GM12873 (cell line): Measurements from ENCODE around the gene WNT4.

ENCODE experiments used
- TF ChIP-seq, protein P1 (sequence below): IDR thresholded peaks from 2 replicates; pipeline ENCODE4 v1.5.1; 2012; ENCODE audit warnings: low read depth, mild to moderate bottlenecking, moderate library complexity, low read length, control low read depth; ENCODE audit not compliant: insufficient read depth; ENCODE audit errors: missing control alignments

WNT4 gene

DNA sequence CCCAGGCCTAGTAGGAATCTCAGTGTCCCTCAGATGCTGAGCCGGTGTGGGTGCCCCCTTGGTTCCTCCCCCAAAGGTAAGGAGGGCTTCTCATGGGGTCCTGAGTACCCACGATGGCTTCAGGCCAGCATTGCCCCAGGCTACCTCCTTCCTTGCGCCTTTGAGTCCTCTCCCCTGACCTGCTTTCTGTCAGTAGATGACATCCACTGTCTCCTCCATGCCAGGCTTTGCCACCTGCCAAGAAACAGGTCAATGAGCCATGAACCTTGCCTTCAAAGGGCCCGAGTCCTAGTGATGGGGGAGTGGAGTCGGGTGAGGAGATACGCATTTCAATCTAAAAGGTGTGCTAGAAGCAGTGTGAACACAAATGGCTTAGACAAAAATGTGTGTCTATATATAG, 15.6 kb downstream of the WNT4 start:
- TF ChIP-seq, protein P1, sequence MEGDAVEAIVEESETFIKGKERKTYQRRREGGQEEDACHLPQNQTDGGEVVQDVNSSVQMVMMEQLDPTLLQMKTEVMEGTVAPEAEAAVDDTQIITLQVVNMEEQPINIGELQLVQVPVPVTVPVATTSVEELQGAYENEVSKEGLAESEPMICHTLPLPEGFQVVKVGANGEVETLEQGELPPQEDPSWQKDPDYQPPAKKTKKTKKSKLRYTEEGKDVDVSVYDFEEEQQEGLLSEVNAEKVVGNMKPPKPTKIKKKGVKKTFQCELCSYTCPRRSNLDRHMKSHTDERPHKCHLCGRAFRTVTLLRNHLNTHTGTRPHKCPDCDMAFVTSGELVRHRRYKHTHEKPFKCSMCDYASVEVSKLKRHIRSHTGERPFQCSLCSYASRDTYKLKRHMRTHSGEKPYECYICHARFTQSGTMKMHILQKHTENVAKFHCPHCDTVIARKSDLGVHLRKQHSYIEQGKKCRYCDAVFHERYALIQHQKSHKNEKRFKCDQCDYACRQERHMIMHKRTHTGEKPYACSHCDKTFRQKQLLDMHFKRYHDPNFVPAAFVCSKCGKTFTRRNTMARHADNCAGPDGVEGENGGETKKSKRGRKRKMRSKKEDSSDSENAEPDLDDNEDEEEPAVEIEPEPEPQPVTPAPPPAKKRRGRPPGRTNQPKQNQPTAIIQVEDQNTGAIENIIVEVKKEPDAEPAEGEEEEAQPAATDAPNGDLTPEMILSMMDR: no peak

DNA sequence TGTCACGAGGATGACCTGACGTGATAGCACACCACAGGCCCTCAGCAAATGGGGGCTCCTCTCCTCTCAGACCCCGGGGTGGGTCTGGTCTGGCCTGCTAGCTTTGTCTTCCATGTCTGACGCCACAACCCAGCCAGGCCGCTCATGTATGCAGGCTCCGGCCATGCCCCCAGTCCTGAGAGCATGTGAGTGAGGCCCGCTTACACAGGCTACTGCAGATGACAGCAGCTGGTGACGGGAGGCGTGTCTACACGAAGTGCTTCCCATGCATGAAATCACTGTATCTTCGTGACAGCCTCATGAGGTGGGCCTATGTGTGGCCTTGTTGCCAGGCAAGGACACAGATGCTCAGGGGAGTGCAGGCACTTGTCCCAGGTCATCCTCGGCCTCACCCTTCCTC, 16.4 kb downstream of the WNT4 start:
- TF ChIP-seq, protein P1: no peak

DNA sequence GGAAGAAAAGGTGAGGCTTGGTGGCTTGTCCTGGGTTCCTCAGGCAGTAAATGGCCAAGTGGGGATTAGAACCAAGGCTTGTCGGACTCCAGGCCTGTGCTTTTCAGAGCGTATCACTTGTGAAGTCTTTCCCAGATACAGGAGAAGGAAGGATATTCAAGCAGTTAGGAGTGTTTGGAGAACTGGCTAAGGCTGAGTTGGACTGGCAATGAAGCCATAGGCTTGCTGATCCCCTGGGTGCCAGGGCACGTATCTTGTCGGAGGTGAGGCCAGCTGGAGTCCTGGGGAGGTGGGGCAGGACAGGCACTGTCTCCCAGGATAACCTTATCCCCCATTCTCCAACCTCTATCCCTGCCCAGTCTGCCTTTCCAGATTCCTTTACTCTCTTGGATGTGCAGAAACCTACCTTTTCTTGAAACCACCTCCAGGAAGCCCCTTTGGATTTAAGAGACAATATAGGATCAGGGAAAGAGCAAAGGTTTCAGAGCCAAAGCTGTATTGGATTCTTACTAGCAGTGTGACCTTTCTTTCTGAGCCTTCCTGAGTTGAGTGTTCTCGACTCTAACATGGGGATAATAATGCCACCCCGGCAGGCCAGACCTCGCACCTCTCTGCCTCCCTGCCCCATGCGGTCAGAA, 18.2 kb downstream of the WNT4 start:
- TF ChIP-seq, protein P1: no peak

DNA sequence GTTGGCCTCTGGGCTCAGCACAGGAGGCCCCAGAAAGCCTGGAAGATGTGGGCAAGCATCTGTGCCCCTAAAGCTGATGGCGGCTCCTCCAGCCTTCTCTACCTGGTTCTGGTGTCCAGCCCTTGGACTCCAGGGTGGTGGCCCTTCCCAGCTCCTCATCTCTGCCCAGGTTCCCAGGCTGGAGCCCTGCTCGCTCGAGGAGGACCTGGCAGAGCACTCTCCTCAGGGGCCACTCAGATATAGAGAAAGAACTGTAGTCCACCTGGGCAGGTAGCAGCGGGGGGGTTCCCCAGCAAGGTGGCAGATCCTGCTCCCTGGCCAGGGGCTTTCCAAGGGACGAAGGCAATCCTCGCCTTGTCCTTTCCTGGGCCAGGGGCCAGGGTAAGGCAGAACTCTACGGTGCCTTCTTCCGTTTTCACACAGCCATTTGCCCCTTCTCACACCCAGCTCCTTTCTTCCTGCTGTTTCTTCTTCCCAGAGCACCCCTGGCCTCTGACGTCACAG, 18.9 kb downstream of the WNT4 start:
- TF ChIP-seq, protein P1: no peak

DNA sequence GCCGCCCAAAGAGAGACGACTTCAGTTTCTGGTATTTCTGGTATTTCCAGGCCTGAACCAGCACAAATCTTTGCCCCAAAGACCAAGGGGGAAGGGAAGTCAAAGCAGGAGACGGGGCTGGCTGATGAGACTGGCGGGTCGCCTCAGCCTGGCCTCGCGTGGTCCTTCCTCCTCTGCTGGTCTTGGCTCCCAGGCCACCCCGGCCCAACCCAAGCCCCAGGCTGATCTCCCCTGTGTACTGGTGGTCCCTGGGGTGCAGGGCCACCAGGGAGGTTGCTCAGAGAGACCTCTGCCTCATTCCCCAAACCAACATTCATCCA, 19.9 kb downstream of the WNT4 start:
- TF ChIP-seq, protein P1: no peak

DNA sequence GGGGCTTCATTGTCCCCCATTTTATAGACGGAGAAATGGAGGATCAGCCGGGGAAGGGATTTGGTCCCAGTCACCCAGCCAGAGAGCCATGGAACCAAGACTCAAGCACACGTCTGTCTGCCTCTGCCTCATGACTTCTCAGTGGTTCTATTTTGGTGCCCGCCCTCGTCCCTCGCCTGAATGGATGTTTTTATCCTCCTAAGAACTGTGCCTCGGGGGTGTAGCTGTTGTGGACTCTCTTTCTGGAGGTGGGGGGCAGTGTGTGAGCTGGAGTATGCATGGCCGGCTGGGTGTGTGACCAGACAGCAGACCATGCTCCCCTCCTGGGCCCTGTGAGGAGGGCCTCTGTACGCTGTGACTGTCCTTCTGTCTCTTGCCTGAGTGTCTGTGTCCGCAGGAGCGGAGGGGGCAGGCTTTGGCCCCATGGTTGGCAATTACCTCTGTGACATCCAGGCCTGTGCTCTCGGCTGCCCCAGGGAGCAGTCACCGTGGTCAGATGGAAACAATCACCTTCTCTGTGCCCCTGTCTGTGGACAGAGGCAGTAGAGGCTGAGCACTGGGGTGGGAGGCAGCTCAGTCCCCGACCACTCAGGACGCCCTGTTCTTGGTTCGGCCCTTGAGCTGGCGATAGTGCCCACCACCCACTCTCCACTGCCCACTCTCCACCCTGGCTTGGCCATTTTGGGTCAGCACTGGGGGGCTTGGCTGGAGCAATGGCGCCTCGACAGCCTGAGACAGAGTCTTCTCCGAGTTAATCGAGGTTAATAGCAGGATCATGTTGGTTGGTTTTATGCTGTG, 20.4 kb downstream of the WNT4 start:
- TF ChIP-seq, protein P1: no peak

DNA sequence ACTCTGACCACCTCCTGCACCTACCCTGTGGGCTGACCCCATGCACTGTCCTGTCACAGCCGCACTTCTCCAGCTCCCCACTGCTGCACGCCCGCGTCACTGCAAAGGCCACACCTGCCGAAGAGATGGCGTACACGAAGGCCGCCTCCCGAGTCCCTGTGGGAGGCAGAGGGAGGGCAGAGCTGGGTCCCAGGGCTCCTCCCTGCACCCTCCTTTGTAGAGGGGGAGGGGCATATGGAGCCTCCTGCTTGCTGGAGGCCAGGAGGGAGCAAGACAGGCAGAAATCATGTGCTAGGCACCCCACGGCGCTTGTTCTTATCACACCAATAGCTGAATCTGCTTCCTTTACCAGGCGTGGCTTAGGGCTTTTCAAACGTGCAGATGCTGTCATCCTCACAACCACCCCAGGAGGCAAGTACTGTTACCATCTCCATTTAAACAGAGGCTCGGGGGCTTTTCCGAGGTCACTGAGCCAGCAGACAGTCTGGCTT, 21.4 kb downstream of the WNT4 start:
- TF ChIP-seq, protein P1: no peak
